Lower leg skin (tissue), 4 donors: ENCODE results near the gene GYPA. TPM values are rescaled to one million over a fixed set of nuclear protein-coding genes. Genes with fewer than 3 reads are reported as not detected.
"Not testable (repeated sequence)": the region's sequence is repeated elsewhere in the genome, so short reads cannot be mapped to it uniquely, and the experiment has no call there.

Experiments used
- DNase-seq, 2 donors: peaks; one replicate each; pipeline ENCODE4 v3.0.0-alpha.2; 2019; ENCODE audit warnings: low spot score in 2 of 2
- H3K4me3 ChIP-seq: fragments of 200-600 bp; sonication (generic); 2 replicates; pipeline ENCODE4 v1.5.1; 2017; ENCODE audit warnings: mild to moderate bottlenecking, low read depth; ENCODE audit not compliant: poor library complexity, severe bottlenecking
- CTCF ChIP-seq, 3 donors: fragments of 450-650 bp; IDR thresholded peaks; one replicate each; pipeline ENCODE4 v1.5.1; 2016; ENCODE audit warnings: antibody characterized with exemption in 3 of 3, mild to moderate bottlenecking in 3 of 3, moderate library complexity in 2 of 3
- POLR2A ChIP-seq, 2 donors: fragments of 450-650 bp; IDR thresholded peaks; one replicate each; pipeline ENCODE4 v1.6.1; 2016 to 2017; ENCODE audit warnings: antibody characterized with exemption in 2 of 2, mild to moderate bottlenecking in 1 of 2, moderate library complexity in 1 of 2
- WGBS, 2 donors: methylation state at CpG; one replicate each; pipeline ENCODE4 v1.1.5; 2018; 5-methylcytosine and 5-hydroxymethylcytosine counted together
- intact Hi-C: fragments of 100-400 bp; cut with DNase I; formaldehyde crosslinking; loops from one replicate; pipeline ENCODE4 v1.15.0; 2023; ENCODE audit warnings: low total_unique reads
- total RNA-seq, 4 donors: library from RNA; depleted of rRNA; stranded (reverse); fragments of >200 nt; gene quantifications; one replicate each; pipeline ENCODE4 v1.1.0, GENCODE V29; 2016

Gene GYPA
- total RNA-seq, 4 donors from 2014 or later: not detected

GRCh38 chr4:144169211-144169610 is 28.7 kb upstream of the GYPA start:
- 84 to 93% methylated on average over 3 of the region's 3 CpGs for WGBS, 2 donors
- DNase-seq: no peak
- intact Hi-C loops: no loop called here
- TF ChIP-seq POLR2A (IDR thresholded peaks at IDR 0.05) (no peak), CTCF (IDR thresholded peaks at IDR 0.05) (no peak)
- H3K4me3 ChIP-seq: no peak overlapping the region

- DNase-seq: no peak
- TF ChIP-seq CTCF (IDR thresholded peaks at IDR 0.05) (no peak), POLR2A (IDR thresholded peaks at IDR 0.05) (no peak)
- H3K4me3 ChIP-seq: no peak overlapping the region
- intact Hi-C loops: no loop called here
- 87 to 91% methylated on average over 2 of the region's 2 CpGs for WGBS, 2 donors
Observed at GRCh38 chr4:144154044-144154443, 13.5 kb upstream of the GYPA start.

- H3K4me3 ChIP-seq, DNase-seq, intact Hi-C loops: not testable (repeated sequence)
- WGBS, 2 donors: 31 to 37% methylated on average over 4 of the region's 4 CpGs
Observed at GRCh38 chr4:144142690-144143326, 2.3 kb upstream of the GYPA start.

- 75 to 82% methylated on average over 2 of the region's 2 CpGs for WGBS, 2 donors
- intact Hi-C loops: no loop called here
- DNase-seq: no peak
- TF ChIP-seq POLR2A (IDR thresholded peaks at IDR 0.05): no peak
- TF ChIP-seq CTCF (IDR thresholded peaks at IDR 0.05): no peak
- no peak overlapping the region for H3K4me3 ChIP-seq
Observed at GRCh38 chr4:144141493-144141892, 975 bp upstream of the GYPA start.

GRCh38 chr4:144139991-144140390 is 527 bp downstream of the GYPA start:
- 52 to 70% methylated on average over 4 of the region's 4 CpGs for WGBS, 2 donors

GRCh38 chr4:144139547-144139946 is 971 bp downstream of the GYPA start:
- 80 to 86% methylated on average over 2 of the region's 2 CpGs for WGBS, 2 donors
- intact Hi-C loops, DNase-seq: not testable (repeated sequence)

More at GRCh38 chr4:144139991-144140390, 527 bp downstream of the GYPA start:
- DNase-seq, H3K4me3 ChIP-seq, intact Hi-C loops: not testable (repeated sequence)

GRCh38 chr4:144138239-144138638 is 2.3 kb downstream of the GYPA start:
- 90 to 95% methylated on average over 4 of the region's 4 CpGs for WGBS, 2 donors
- DNase-seq, H3K4me3 ChIP-seq, intact Hi-C loops: not testable (repeated sequence)

More at GRCh38 chr4:144139547-144139946, 971 bp downstream of the GYPA start:
- not testable (repeated sequence) for H3K4me3 ChIP-seq

- WGBS, 2 donors: 81 to 82% methylated on average over 8 of the region's 8 CpGs
- H3K4me3 ChIP-seq, DNase-seq, intact Hi-C loops: not testable (repeated sequence)
Observed at GRCh38 chr4:144137137-144137931, 3.2 kb downstream of the GYPA start.

- intact Hi-C loops, DNase-seq, H3K4me3 ChIP-seq: not testable (repeated sequence)
- 88% methylated on average over 4 of the region's 4 CpGs for WGBS, 2 donors
Observed at GRCh38 chr4:144136189-144136588, 4.3 kb downstream of the GYPA start.

- intact Hi-C loops, DNase-seq, H3K4me3 ChIP-seq: not testable (repeated sequence)
- 71 to 86% methylated on average over 1 of the region's 1 CpG for WGBS, 2 donors
Observed at GRCh38 chr4:144130167-144130566, 10.4 kb downstream of the GYPA start.

GRCh38 chr4:144129336-144129875 is 11.1 kb downstream of the GYPA start:
- DNase-seq, H3K4me3 ChIP-seq, intact Hi-C loops: not testable (repeated sequence)
- 73% methylated on average over 4 of the region's 4 CpGs for WGBS, 2 donors
